ENCODE results near the gene BCDIN3D. TPM values are rescaled to one million over a fixed set of nuclear protein-coding genes. Genes with fewer than 3 reads are reported as not detected.

Gene BCDIN3D
- total and polyA plus RNA-seq, 2 of the 8 experiments (the other 6 are each of a cell fraction or from before 2014, with no cell fraction given), result 1.6 to 2.4 TPM

DNA sequence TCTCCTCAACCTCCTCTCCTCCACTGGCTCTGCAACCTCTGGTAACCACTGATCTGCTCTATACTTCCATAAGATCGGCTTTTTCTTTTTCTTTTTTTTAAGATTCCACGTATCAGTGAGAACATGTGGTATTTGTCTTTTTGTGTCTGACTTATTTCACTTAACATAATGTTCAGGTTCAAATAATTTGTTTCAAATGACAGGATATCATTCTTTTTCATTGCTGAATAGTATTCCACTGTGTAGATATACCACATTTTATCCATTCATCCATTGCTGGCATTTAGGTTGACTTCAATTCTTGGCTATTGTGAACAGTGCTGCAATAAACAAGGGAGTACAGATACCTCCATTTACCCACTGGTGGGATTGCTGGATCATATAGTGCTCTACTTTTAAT lies 55.2 kb downstream of the BCDIN3D start:
- Histone ChIP-seq H3K4ac (replicated peaks; ENCODE audit: insufficient read length, low read depth, low read length) (no peak overlapping the region), H4K20me1 (replicated peaks in 1 of 2; ENCODE audit: control insufficient read depth in 1 of 2, insufficient read depth in 2 of 2, low read length in 2 of 2) (no peaks in the 10 kb centered on the region), H2BK15ac (ENCODE audit: low read length) (no peak overlapping the region), H3K9me3 (ENCODE audit: insufficient read depth in 2 of 2, low read depth in 1 of 2, low read length in 1 of 2) (no peaks in the 10 kb centered on the region), H3K23me2 (ENCODE audit: low read depth, low read length) (no peaks in the 10 kb centered on the region), H3K23ac (ENCODE audit: insufficient read length) (no peak overlapping the region), H3K9ac (replicated peaks in 1 of 4; ENCODE audit: extremely low read depth in 1 of 4, low read depth in 3 of 4, low read length in 3 of 4) (no peak overlapping the region), H3K14ac (ENCODE audit: insufficient read length) (no peak overlapping the region), H3K27me3 (replicated peaks in 1 of 4; ENCODE audit: control insufficient read depth in 3 of 4, extremely low read depth in 1 of 4, insufficient read depth in 3 of 4, low read length in 3 of 4) (no peaks in the 10 kb centered on the region), H4K8ac (ENCODE audit: extremely low read depth, insufficient read depth, low read length) (no peak overlapping the region), H2BK5ac (ENCODE audit: low read depth, low read length) (no peak overlapping the region), H4K5ac (ENCODE audit: insufficient read length, low read depth, low read length) (no peak overlapping the region), H3K4me3 (ENCODE audit: extremely low read depth in 1 of 4, insufficient read depth in 2 of 4, low read depth in 3 of 4, low read length in 4 of 4) (no peak overlapping the region), H2BK120ac (replicated peaks; ENCODE audit: low read depth, low read length) (no peak overlapping the region), H3K4me2 (ENCODE audit: insufficient read depth in 1 of 2, low read depth in 2 of 2, low read length in 2 of 2) (no peak overlapping the region), H2AK5ac (ENCODE audit: low read depth, low read length) (no peak overlapping the region), H3K79me2 (ENCODE audit: control insufficient read depth in 1 of 2, insufficient read depth in 2 of 2, low read length in 2 of 2) (no peaks in the 10 kb centered on the region), H3K27ac (ENCODE audit: low read depth, low read length) (no peak overlapping the region), H3K79me1 (ENCODE audit: low read depth, low read length) (no peaks in the 10 kb centered on the region), H3K4me1 (replicated peaks in 1 of 4; ENCODE audit: control insufficient read depth in 3 of 4, insufficient read depth in 4 of 4, low read length in 3 of 4) (peaks cover 0 to 4% (median 0%) of the 10 kb centered on the region in 4 experiments; a peak in 2 of 7 replicates), H3K56ac (replicated peaks; ENCODE audit: insufficient read length, low read depth, low read length) (no peak overlapping the region), H3K18ac (ENCODE audit: extremely low read depth, low read length) (no peak overlapping the region), H3K36me3 (ENCODE audit: control insufficient read depth in 2 of 4, insufficient read depth in 4 of 4, low read length in 3 of 4) (peaks cover 0 to 7% (median 2%) of the 10 kb centered on the region in 4 experiments; a peak in 3 of 8 replicates), H2AFZ (ENCODE audit: low read length) (no peak overlapping the region), H2BK12ac (ENCODE audit: low read depth, low read length) (no peak overlapping the region), H4K91ac (replicated peaks; ENCODE audit: insufficient read length, low read length) (no peak overlapping the region), H2BK20ac (ENCODE audit: low read length) (no peak overlapping the region)
- no peak for FAIRE-seq
- ChIA-PET CTCF (ENCODE audit: partially characterized antibody) (no interaction called here), POLR2A (ENCODE audit: partially characterized antibody) (interaction anchor here (0.7 to 1.5 kb wide), 5 partner anchors 12 to 73 kb away, joined by 3 to 8 read pairs (median 3); no protein-coding TSS in a partner anchor)
- 90% methylated on average over 2 of the region's 2 CpGs; no CpG with 5 or more reads in 1 of the 2 experiments for WGBS, 2 experiments (ENCODE audit: extremely low coverage in 1 of 2, insufficient coverage in 1 of 2, insufficient read length in 1 of 2, insufficient replicate concordance in 2 of 2, low coverage in 1 of 2, low lambda C conversion rate in 2 of 2, missing lambda C conversion rate in 1 of 2)
- DNase-seq (ENCODE audit: low read depth in 1 of 2, low spot score in 2 of 2), result no peak
- TF ChIP-seq KDM1A (IDR thresholded peaks at IDR 0.05; ENCODE audit: borderline replicate concordance, low read length) (peak; percentile 86; the same call in 1 of the 2 replicates), TAF7 (optimal IDR thresholded peaks at IDR 0.05; ENCODE audit: borderline replicate concordance, low read depth, low read length) (no peak)

Other genes starting within 250 kb of the BCDIN3D start
- 0.21 and 0.73 TPM in 2 replicates for gene FAM186B, start 237.5 kb downstream of the BCDIN3D start, total RNA-seq (2021; fragmentation: NEBNext Ultra II Directional; extraction: Animal tissue kit (Norgen Biotek cat#: 25700))
- 0.12 and 0.13 TPM in 2 replicates for gene FAM186B, start 237.5 kb downstream of the BCDIN3D start, polyA plus RNA-seq (2011; rRNA removed)
- 24.4 and 26.8 TPM in 2 replicates for gene PRPF40B, start 219.5 kb downstream of the BCDIN3D start, total RNA-seq (2021; fragmentation: NEBNext Ultra II Directional; extraction: Animal tissue kit (Norgen Biotek cat#: 25700))
- gene PRPF40B, start 219.5 kb downstream of the BCDIN3D start, polyA plus RNA-seq (2011; rRNA removed), result 14.4 and 23.5 TPM in 2 replicates
- gene FMNL3, start 135.7 kb downstream of the BCDIN3D start, total RNA-seq (2021; fragmentation: NEBNext Ultra II Directional; extraction: Animal tissue kit (Norgen Biotek cat#: 25700)), result 27.6 and 29.0 TPM in 2 replicates
- gene FMNL3, start 135.7 kb downstream of the BCDIN3D start, polyA plus RNA-seq (2011; rRNA removed), result 8.6 and 11.4 TPM in 2 replicates
- 413 and 423 TPM in 2 replicates for gene TMBIM6, start 101.5 kb downstream of the BCDIN3D start, total RNA-seq (2021; fragmentation: NEBNext Ultra II Directional; extraction: Animal tissue kit (Norgen Biotek cat#: 25700))
- 417 and 556 TPM in 2 replicates for gene TMBIM6, start 101.5 kb downstream of the BCDIN3D start, polyA plus RNA-seq (2011; rRNA removed)
- gene NCKAP5L, start 14.7 kb downstream of the BCDIN3D start, total RNA-seq (2021; fragmentation: NEBNext Ultra II Directional; extraction: Animal tissue kit (Norgen Biotek cat#: 25700)), result 27.9 and 30.2 TPM in 2 replicates
- gene NCKAP5L, start 14.7 kb downstream of the BCDIN3D start, polyA plus RNA-seq (2011; rRNA removed), result 9.4 and 16.3 TPM in 2 replicates
- gene FAIM2, start 60.8 kb upstream of the BCDIN3D start, total RNA-seq (2021; fragmentation: NEBNext Ultra II Directional; extraction: Animal tissue kit (Norgen Biotek cat#: 25700)), result 0.89 and 1.4 TPM in 2 replicates
- 1.3 and 3.1 TPM in 2 replicates for gene FAIM2, start 60.8 kb upstream of the BCDIN3D start, polyA plus RNA-seq (2011; rRNA removed)
- gene AQP2, start 107.6 kb upstream of the BCDIN3D start, total RNA-seq (2021; fragmentation: NEBNext Ultra II Directional; extraction: Animal tissue kit (Norgen Biotek cat#: 25700)), result not detected in 2 replicates
- gene AQP2, start 107.6 kb upstream of the BCDIN3D start, polyA plus RNA-seq (2011; rRNA removed), result 0.02 TPM in 1 of 2 replicates, not detected in the other
- 1.7 and 2.5 TPM in 2 replicates for gene AQP5, start 118.8 kb upstream of the BCDIN3D start, total RNA-seq (2021; fragmentation: NEBNext Ultra II Directional; extraction: Animal tissue kit (Norgen Biotek cat#: 25700))
- 3.2 and 5.2 TPM in 2 replicates for gene AQP5, start 118.8 kb upstream of the BCDIN3D start, polyA plus RNA-seq (2011; rRNA removed)
- 0.17 TPM in 1 of 2 replicates, not detected in the other for gene AQP6, start 129.8 kb upstream of the BCDIN3D start, total RNA-seq (2021; fragmentation: NEBNext Ultra II Directional; extraction: Animal tissue kit (Norgen Biotek cat#: 25700))
- gene AQP6, start 129.8 kb upstream of the BCDIN3D start, polyA plus RNA-seq (2011; rRNA removed), result 0.03 and 0.06 TPM in 2 replicates
- gene RACGAP1, start 182.4 kb upstream of the BCDIN3D start, total RNA-seq (2021; fragmentation: NEBNext Ultra II Directional; extraction: Animal tissue kit (Norgen Biotek cat#: 25700)), result 63.5 and 66.3 TPM in 2 replicates
- gene RACGAP1, start 182.4 kb upstream of the BCDIN3D start, polyA plus RNA-seq (2011; rRNA removed), result 17.4 and 18.0 TPM in 2 replicates
- 1.9 and 2.4 TPM in 2 replicates for gene ASIC1, start 214.5 kb upstream of the BCDIN3D start, total RNA-seq (2021; fragmentation: NEBNext Ultra II Directional; extraction: Animal tissue kit (Norgen Biotek cat#: 25700))
- 3.3 and 4.4 TPM in 2 replicates for gene ASIC1, start 214.5 kb upstream of the BCDIN3D start, polyA plus RNA-seq (2011; rRNA removed)
- 128 and 140 TPM in 2 replicates for gene SMARCD1, start 242.2 kb upstream of the BCDIN3D start, total RNA-seq (2021; fragmentation: NEBNext Ultra II Directional; extraction: Animal tissue kit (Norgen Biotek cat#: 25700))
- 130 and 134 TPM in 2 replicates for gene SMARCD1, start 242.2 kb upstream of the BCDIN3D start, polyA plus RNA-seq (2011; rRNA removed)

Measured in H1 (cell line).